Measurements from ENCODE around the gene ZW10.
A peak's percentile ranks its signal among the peaks of the same experiment; 100 is the strongest.

Gene ZW10

DNA sequence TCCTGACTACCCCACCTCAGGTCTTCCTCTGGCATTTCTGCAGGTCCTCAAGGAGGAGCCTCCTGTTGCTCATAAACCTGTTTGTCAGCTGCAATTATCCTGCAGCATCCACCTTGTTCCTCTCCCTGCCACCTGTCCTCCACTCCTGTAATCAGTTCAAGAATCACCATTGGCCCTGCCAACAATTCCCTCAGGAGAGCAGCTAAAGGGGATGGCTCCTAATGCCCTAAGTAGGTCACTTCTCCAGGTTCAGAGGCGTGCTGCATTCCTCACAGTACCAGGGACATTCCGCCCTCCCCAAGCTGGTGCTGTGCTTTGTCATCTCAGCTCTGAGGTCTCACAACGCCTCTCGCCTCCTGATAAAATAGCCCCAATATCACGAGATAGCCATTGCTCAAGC lies 8.2 kb upstream of the ZW10 start:
- TF ChIP-seq, protein P1, sequence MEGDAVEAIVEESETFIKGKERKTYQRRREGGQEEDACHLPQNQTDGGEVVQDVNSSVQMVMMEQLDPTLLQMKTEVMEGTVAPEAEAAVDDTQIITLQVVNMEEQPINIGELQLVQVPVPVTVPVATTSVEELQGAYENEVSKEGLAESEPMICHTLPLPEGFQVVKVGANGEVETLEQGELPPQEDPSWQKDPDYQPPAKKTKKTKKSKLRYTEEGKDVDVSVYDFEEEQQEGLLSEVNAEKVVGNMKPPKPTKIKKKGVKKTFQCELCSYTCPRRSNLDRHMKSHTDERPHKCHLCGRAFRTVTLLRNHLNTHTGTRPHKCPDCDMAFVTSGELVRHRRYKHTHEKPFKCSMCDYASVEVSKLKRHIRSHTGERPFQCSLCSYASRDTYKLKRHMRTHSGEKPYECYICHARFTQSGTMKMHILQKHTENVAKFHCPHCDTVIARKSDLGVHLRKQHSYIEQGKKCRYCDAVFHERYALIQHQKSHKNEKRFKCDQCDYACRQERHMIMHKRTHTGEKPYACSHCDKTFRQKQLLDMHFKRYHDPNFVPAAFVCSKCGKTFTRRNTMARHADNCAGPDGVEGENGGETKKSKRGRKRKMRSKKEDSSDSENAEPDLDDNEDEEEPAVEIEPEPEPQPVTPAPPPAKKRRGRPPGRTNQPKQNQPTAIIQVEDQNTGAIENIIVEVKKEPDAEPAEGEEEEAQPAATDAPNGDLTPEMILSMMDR (IDR thresholded peaks at IDR 0.05; ENCODE audit: low read depth, low read length, missing control alignments), result no peak
- no peak for DNase-seq (ENCODE audit: extremely low read depth, low read depth)
- no peak overlapping the region for H3K4me3 ChIP-seq (replicated peaks; ENCODE audit: low read depth, low read length)

DNA sequence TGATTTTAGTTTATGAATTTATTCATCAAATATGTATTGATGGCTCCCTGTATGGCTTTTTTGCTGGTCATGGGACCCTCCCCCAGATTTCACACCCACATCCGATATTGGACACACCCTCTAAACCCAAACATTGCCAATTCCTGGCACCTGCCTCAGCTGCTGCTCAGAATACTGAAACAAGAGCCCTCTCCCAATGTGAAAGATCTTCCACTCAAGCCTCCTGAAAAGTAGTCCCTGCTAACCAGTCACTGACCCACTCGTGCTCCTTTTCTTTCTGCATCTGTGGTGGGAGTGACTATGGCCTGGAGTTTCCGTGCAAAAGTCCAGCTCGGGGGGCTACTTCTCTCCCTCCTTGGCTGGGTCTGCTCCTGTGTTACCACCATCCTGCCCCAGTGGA lies 6.0 kb upstream of the ZW10 start, which contains the start of gene CLDN25:
Gene CLDN25, plus strand, starts transcription at position 301 of the 400 bp plus-strand sequence. Its CDS starts 0 bp downstream, at position 301.
- TF ChIP-seq, protein P1 (IDR thresholded peaks at IDR 0.05; ENCODE audit: low read depth, low read length, missing control alignments), result no peak
- H3K4me3 ChIP-seq (replicated peaks; ENCODE audit: low read depth, low read length), result no peak within 1 kb of the TSS
- no peak for DNase-seq (ENCODE audit: extremely low read depth, low read depth)

DNA sequence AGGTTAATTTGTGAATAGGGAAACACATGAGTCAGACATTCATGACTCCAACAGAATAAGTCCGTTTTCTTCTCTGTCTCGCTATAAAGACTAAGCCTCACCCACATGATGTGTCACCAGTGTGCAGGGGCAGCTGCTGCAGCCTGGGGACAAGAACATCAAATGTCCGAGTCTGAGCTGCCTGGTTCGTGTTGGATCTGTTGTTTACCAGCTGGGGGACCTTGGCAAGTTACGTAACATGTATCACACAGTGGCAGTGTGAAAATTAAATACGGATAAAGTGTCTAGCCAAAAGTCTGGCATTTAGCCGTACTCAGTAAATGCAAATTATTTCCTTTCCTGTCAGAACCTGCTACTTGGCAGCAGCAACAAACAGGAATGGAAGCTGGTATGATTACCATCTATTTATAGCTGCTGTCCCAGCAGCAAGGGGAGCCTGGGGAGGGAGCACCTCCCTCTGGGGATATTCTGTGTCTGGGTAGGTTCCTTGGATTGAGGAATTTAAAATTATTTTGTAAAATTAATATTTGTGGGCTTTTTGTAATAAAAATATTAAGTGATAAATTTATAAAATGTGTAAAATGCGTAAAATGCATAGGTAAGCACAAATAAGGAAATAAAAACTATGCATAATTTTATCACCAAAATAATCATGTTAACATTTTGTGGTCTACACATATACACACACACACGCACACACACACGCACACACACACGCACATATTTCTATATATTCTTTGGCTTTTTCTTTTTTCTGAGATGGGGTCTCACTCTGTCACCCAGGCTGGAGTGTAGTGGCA lies 4.8 kb upstream of the ZW10 start:
- DNase-seq (ENCODE audit: extremely low read depth, low read depth), result no peak
- TF ChIP-seq, protein P1 (IDR thresholded peaks at IDR 0.05; ENCODE audit: low read depth, low read length, missing control alignments), result no peak
- H3K4me3 ChIP-seq (replicated peaks; ENCODE audit: low read depth, low read length), result no peak overlapping the region

DNA sequence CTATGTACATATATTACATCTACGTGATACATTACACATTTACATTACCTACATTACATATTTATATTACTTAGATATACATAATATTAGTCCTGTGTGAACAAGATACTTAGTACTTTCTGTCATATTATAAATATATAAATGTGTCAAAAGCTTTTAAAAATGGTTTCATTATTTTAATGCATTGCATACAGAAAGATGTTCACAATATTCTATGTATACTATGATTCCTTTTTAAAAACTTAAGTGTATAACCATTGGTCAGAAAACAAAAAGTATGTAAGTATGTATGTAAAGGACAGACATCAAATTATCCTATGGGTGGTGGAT lies 647 bp upstream of the ZW10 start:
- TF ChIP-seq, protein P1 (IDR thresholded peaks at IDR 0.05; ENCODE audit: low read depth, low read length, missing control alignments), result no peak
- no peak for DNase-seq (ENCODE audit: extremely low read depth, low read depth)

DNA sequence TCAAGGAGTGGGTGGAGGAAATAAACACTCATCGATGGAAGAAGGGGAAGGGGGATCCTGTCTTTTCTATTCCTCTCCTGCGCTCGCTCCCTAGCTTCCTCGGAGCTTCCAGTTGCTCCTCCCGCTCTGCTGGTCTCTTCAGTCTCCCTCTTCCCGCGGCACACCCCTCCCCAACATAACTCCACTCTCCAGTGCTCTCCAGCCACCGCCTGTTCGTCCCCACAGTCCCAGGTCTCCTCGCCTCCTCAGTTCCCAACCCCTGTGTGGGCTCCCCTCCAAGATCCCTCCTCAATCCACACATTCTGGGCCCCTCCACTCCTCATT lies 438 bp downstream of the ZW10 start:
- DNase-seq (ENCODE audit: extremely low read depth, low read depth), result no peak
- TF ChIP-seq, protein P1 (IDR thresholded peaks at IDR 0.05; ENCODE audit: low read depth, low read length, missing control alignments), result no peak

More for the DNA sequence above, 647 bp upstream of the ZW10 start:
- H3K4me3 ChIP-seq (replicated peaks; ENCODE audit: low read depth, low read length), result peak overlapping the region; percentile 96

DNA sequence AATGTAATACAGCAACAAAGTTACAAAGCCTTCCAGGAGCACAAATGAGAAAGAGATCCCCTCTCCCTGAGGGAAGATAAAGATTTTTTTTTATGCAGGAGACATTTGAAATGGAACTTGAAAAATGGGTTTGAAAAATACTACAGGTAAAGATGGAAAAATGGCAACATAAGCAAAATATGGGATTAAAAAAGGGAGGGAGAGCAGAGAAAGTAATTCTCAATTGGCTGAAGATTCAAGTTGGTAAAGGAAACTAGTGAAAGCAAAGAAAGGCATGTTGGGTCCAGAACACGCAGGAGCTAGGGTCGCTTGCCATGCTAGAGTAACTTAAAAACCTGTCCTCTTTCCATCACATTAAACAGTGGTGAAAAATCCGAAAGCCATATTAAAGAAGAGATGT lies 1.5 kb downstream of the ZW10 start:
- DNase-seq (ENCODE audit: extremely low read depth, low read depth), result no peak
- H3K4me3 ChIP-seq (replicated peaks; ENCODE audit: low read depth, low read length), result peak overlapping the region; percentile 96
- TF ChIP-seq, protein P1 (IDR thresholded peaks at IDR 0.05; ENCODE audit: low read depth, low read length, missing control alignments), result no peak

More for the DNA sequence above, 438 bp downstream of the ZW10 start:
- H3K4me3 ChIP-seq (replicated peaks; ENCODE audit: low read depth, low read length), result peak overlapping the region; percentile 96
